Cardiac fibroblast (primary cell): Measurements from ENCODE around the gene GPC6.

Experiments used
- DNase-seq, 2 donors: peaks; one replicate each; pipeline versions ENCODE4 v3.0.0 to v3.0.0-alpha.2; 2010; ENCODE audit warnings: low read depth in 2 of 2
- H3K4me3 ChIP-seq, 2 donors: replicated peaks in 1 of 2; 1 replicate in 1 of 2; 2 replicates in 1 of 2; pipeline ENCODE4 v1.5.1; 2011; ENCODE audit warnings: low read depth in 2 of 2, low read length in 2 of 2, mild to moderate bottlenecking in 2 of 2, moderate library complexity in 1 of 2
- TF ChIP-seq, protein P1 (sequence below): IDR thresholded peaks from one replicate; pipeline ENCODE4 v1.5.1; 2011; ENCODE audit warnings: low read depth, mild to moderate bottlenecking, low read length, inconsistent platforms

Gene GPC6

GRCh38 chr13:94120878-94121277, 894.3 kb downstream of the GPC6 start:
- no peak overlapping the region for H3K4me3 ChIP-seq
- TF ChIP-seq, protein P1, sequence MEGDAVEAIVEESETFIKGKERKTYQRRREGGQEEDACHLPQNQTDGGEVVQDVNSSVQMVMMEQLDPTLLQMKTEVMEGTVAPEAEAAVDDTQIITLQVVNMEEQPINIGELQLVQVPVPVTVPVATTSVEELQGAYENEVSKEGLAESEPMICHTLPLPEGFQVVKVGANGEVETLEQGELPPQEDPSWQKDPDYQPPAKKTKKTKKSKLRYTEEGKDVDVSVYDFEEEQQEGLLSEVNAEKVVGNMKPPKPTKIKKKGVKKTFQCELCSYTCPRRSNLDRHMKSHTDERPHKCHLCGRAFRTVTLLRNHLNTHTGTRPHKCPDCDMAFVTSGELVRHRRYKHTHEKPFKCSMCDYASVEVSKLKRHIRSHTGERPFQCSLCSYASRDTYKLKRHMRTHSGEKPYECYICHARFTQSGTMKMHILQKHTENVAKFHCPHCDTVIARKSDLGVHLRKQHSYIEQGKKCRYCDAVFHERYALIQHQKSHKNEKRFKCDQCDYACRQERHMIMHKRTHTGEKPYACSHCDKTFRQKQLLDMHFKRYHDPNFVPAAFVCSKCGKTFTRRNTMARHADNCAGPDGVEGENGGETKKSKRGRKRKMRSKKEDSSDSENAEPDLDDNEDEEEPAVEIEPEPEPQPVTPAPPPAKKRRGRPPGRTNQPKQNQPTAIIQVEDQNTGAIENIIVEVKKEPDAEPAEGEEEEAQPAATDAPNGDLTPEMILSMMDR = no peak
- DNase-seq = no peak

DNA sequence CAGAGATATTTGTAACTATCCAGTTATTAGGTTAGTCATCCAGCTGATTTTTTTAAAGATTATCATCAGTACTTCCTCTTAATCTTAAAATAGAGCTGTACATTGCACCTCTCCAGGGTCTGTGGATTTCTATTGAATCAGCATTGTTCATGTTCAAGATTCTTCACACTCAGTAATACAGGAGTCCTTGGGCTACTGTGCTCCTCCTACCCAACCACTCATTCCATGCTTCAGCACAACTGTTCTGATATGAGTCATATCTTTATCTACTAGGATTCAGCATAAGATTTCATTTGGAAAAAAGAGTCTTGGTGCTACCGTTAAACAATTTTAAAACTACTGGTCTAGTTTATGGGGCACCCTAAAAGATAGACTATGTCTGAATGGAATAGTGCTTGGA, 895.1 kb downstream of the GPC6 start:
- TF ChIP-seq, protein P1 = no peak
- DNase-seq = peak; percentile 45 to 53
- no peak overlapping the region for H3K4me3 ChIP-seq

DNA sequence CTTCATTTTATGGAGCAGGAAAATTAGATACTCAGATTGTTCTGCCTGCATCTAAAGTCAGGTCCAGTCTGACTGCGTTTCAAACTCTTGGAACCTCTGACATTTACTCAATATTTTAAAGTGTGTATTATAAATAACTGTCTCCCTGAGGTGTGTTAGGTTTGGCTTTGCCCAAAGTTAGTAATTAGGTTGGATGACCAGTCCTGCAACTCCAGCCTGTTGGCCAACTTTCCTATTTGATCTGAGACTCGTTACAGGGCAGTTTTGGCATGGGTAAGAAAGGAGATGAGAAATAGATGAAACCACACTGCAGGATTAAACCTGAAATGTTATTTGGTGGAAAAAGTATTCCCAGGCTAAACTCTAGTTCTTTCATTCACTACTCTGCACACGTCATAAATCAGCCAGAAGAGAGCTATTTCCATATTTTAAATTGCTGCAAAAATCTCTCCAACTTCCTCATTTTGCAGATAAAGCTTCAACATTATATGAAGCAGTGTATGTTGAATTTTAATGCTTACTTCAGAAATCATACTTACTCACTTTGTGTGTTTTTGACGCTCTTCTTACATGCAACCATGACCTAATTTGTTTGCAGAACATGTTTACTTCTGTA, 895.8 kb downstream of the GPC6 start:
- H3K4me3 ChIP-seq = no peak overlapping the region
- no peak for DNase-seq
- TF ChIP-seq, protein P1 = no peak

DNA sequence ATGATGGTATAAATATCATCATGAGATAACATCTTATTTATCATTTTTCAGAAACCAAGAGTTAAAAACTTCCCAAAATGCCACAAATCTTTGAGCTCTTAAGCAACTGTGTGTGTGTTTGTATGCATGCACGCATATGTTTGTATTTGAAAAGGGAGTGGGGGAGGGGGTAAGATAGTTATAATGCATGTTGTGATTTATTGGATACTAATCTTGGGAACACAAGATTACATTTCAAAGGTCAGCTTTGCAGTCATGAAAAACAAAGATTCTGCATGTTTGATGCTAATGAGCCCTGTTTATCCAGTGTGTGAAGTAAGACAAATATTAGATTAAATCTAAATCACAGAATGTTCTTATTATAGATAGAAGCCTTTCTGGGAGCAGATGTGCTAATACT, 897.0 kb downstream of the GPC6 start:
- no peak for DNase-seq
- no peak overlapping the region for H3K4me3 ChIP-seq
- TF ChIP-seq, protein P1 = no peak

GRCh38 chr13:94128430-94128829, 901.8 kb downstream of the GPC6 start:
- peak in 1 of 2 donors; percentile 54 for DNase-seq
- H3K4me3 ChIP-seq = no peak overlapping the region
- TF ChIP-seq, protein P1 = no peak

DNA sequence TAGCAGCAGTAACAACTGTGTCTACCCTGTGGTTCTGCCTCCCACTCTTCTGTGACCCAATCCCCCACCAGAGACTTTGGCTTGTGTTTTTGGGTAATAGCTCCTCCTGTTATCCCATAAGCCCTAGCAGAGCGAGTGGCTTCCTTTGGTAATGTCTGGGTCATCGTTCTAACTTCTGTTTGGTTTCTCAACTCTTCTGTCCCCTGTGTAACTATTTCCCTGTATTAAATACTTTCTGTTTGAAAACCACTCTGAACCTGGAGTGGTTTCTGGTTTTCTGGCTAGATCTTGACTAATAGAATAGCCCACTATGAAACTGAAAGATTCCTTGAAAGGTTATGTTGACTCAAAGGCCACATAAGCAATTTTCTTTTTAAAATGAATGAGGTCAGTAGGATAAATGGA, 902.9 kb downstream of the GPC6 start:
- no peak overlapping the region for H3K4me3 ChIP-seq
- DNase-seq = no peak
- TF ChIP-seq, protein P1 = no peak

- no peak overlapping the region for H3K4me3 ChIP-seq
- TF ChIP-seq, protein P1 = no peak
- no peak for DNase-seq
Observed at GRCh38 chr13:94138831-94139230, 912.2 kb downstream of the GPC6 start.
